Raji (cell line): ENCODE data around the gene NUP50.

Source experiments
- POLR2A ChIP-seq: IDR thresholded peaks from 2 replicates; pipeline ENCODE4 v1.6.1; 2011; ENCODE audit warnings: low read depth, low read length, control low read depth; ENCODE audit not compliant: insufficient read depth

Gene NUP50

DNA sequence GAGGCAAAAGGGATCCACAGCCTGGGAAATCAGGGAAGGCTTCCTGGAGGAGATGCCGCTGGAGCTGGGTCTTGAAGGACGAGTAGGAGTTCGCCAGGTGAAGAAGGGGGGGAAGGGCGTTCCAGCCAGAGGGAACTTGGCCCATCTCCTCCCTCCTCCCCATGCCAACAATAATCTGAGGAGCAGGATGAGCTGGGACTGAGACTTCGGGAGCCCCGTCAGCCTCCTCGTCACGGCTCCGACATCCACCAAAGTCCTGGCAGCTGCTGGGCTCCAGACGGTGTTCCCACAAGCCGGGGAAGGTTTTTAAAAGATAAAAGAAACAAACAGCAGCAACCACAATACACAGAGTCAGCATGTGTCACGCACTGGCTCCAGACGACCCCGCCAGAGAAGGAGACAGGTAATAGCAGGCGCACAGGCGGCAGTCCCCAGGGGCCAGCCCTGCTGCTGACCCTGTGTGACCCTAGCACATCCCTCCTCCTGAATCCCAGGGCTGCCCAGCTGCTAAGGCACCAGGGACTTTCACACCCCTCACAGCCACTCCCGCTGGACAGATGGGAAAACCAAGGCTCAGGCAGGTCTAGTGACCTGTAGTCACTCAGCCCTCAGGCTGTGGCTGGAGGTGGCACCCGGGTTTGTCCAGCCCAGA, 37.3 kb downstream of the NUP50 start:
- no peak for TF ChIP-seq POLR2A

DNA sequence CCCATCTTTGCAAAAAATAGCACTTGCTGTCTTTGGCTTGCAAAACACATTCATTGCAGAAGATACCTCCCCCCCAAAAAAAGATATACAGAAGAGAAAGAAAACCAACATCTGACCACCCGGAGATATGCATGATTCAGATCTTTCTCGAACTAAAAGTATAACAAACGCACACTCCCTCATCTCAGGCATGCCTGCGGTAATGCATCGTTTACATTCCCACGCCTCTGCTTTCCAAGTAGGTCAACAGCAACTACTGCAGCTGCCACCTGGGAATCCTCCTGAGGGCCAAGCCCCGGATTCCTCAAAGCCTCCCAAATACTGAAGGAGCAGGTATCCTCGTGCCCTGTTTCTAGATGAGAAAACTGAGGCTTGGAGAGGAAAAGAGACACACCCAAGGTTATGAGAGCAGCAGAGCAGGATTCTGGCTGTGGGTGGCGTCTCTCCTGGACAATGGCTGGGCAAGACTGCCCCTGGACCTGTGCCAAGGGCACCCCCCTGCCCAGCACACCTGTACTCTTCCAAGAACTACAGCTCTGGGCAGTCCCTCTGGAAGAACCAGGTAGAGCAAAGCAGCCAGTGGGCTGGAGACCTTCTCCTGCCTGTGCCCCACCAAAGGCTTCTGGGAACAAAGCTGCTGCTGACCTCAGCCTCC, 38.1 kb downstream of the NUP50 start:
- no peak for TF ChIP-seq POLR2A

DNA sequence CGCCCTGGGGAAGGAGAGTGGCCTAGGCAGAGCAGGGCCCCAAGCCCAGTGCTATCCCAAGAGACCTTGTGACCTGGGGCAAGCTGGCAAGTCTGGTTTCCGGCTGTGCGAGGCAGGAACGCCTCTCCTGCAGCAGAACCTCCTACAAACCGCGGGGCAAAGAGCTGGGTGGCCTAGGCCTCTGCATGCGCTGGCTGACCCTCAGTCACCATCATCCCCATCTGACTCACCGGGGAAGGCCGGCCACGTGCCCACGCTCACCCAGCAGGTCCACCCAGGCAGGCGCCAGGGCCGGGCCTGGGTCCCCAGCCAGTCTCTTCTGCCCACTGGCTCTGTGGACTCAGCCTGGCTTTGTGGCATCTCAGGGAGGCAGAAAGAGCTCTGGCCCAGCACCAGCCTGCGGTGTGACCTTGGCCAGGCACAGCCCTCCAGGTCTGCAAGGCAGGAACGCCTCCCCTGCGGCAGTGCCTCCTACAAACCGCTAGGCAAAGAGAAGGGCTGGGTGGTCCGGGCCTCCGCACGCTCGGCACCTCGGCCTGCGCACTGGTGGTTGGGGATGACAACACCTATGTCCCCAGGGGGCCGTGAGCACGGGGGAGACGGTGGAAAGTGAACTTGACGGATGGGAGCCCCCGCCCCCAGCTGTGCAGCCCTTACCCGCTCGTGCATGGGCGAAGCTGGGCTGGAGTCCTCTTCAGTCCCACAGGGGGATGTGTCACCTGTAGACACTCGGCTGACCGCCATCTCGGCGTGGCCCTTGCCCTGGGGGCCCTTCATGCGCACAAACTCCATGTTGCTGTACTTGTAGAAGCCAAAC, 38.8 kb downstream of the NUP50 start:
- TF ChIP-seq POLR2A, result no peak

DNA sequence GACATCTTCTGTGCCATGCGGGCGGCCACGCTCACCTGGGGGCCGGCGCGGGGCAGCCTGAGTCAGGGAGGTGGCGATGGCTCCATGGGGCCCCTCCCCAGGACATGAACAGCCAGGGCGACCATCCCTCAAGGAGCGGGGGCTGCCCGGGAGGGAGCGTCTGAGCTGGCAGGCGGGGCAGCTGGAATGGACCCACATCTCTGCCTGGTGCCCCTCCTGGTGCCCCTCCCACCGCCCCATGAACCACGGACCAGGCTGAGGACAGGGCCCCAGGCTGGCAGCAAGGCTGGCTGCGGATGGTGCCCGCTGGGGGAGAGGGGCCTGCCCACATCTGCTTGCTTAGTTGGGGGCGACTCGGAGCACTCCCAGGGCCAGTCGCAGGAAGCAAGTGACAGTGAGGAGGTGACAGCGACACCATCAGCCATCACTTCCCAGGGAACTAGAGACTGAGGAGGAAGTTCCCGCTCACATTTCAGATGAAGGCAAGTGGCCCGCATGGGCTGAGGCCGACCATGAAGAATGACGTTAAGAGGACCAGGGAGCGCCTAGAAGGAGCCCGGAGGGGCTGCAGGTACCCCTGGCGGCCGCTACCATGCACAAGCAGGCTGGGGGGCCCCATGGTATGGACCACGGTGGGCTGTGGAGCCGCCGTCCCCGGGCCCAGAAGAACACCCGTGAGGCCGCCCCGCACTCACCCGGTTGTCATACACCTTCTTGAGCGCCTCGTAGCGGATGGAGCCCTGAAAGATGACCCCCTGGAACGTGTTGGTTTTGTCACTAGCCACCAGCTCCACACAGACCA, 39.6 kb downstream of the NUP50 start:
- TF ChIP-seq POLR2A, result no peak

DNA sequence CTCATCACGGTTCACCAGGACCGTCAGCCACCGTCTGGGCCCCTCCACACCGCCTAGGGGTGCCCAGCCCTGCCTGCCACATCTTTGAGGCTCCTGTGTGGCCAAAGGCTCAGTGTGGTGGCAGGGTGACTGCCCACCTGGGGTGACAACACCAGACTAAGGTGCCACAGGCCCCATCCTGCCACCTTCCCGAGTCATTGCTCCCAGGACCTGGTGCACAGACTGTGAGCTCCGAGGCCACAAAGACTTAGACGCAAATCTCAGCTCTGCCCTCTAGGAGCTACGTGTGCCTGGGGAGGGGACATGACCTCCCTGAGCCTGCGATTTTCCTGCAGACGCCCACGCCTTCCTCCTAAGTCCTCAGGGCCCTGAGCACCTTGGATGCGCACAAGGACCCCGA, 40.5 kb downstream of the NUP50 start:
- TF ChIP-seq POLR2A, result no peak

DNA sequence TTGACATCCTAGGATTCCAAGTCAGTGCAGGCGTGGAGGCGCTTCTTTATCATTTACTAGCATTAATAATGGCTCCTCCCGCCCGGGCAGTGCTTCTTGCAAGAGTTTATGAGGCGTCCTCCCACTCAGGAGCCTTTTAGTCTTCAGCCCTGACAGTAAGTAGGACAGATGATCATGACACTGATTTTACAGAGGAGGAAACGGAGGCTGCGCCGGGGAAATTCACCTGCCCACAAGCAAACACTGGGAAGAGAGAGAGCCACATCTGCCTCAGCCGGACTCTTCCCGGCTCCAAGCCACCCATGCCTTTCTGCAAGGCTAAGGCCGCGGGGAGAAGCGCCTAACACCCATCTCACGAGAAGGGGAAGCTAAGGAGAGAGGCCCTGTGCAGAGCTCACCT, 41.1 kb downstream of the NUP50 start:
- TF ChIP-seq POLR2A, result no peak

DNA sequence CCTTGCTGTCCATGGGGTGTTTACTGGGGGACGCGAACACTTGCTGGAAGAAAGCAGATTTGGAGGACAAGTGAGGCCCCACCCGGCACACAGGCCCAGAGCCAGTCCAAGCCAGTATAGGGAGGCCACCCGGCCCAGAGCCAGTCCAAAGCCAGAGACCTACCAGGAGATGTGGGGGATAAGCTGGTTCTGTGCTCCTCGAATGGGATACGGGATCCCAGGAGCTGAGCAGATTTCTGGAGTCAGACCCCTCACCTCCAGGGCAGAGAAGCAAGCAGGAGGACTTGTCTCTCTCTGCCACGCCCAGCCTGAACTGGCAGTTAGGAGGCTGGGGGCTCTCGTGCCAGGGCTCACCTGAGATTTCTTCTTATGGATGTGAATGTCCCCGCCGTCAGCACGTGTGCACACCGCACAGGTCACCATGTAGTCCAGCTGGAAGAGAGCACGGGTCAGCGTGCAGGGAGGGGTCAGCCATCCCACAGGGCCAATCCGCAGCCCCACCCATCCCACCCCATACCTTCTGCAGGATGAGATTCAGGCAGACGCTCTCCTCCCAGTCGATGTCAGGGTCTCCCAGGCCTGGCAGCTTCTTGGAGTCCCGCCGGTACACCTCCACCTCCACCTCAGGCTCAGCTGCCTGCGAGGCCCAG, 41.7 kb downstream of the NUP50 start:
- TF ChIP-seq POLR2A, result no peak

DNA sequence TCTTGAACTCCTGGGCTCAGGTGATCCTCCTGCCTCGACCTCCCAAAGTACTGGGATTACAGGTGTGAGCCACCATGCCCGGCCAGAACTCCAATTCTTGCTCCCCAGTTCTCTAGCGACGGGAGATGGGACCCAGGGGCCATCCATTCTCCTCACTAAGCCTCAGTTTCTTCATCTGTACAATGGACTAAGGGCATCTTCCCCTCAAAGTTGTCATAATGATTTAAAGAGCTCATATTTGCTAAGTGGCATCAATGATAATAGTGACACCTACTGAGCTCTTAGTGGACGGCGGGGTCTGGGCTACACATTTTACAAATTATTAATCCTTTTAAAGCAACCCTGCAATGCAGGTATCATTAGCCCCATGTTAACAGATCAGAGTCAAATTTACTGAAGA, 42.5 kb downstream of the NUP50 start:
- no peak for TF ChIP-seq POLR2A

DNA sequence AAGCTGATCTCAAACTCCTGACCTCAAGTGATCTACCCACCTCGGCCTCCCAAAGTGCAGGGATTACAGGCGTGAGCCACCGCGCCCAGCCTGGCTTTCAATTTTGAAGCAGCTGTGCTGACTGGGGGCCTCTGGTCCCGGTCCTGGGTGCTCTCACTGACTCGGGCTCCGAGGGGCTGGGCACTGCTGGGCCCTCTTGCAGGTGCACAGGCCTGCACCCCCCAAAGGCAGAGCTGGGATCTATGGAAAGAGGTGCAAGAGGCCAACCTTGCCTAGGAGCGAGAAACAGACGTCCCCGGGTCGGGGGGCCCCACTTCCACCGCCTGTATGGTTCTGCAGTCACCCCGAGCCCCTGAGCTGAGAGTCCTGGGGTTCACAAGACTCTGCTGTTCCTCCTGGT, 43.8 kb downstream of the NUP50 start:
- no peak for TF ChIP-seq POLR2A

DNA sequence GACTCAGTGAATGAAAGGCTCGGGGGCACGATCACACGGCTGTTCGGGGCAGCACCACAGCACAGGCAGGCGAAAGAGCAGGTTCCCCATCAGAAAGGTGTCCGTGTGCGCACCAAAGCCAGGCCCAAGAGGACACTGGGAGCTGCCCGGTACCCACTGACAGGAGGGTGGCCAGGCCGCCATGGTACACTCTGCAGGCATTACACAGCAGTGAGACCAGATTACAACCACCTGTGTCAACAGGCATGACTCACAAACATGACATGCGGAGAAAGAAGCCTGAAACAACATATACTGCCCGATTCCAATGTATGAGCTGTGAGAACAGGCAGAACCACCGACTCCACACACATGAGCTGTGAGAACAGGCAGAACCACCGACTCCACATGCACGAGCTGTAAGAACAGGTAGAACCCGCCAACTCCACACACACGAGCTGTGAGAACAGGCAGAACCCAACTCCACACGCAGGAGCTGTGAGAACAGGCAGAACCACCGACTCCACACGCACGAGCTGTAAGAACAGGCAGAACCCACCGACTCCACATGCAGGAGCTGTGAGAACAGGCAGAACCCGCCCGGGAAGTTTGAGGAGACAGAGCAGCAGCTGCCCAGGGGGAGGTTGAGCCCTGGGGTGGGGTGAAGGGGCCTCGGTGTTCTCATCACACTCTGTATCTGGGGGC, 44.4 kb downstream of the NUP50 start:
- TF ChIP-seq POLR2A, result no peak

DNA sequence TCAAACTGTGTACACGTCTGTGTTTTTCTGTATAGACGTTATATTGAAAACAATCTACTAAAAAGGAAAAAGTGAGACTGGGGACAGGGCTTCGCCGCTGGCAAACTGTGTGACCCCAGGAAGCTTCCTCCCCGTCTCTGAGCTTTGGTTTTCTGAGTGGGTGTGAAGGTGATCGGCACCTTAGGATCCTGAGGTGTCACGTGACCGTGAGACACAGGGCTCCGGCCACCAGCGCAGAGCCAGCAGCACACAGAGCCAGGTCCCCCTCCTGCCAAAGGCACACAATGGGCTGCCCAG, 44.9 kb downstream of the NUP50 start:
- no peak for TF ChIP-seq POLR2A

DNA sequence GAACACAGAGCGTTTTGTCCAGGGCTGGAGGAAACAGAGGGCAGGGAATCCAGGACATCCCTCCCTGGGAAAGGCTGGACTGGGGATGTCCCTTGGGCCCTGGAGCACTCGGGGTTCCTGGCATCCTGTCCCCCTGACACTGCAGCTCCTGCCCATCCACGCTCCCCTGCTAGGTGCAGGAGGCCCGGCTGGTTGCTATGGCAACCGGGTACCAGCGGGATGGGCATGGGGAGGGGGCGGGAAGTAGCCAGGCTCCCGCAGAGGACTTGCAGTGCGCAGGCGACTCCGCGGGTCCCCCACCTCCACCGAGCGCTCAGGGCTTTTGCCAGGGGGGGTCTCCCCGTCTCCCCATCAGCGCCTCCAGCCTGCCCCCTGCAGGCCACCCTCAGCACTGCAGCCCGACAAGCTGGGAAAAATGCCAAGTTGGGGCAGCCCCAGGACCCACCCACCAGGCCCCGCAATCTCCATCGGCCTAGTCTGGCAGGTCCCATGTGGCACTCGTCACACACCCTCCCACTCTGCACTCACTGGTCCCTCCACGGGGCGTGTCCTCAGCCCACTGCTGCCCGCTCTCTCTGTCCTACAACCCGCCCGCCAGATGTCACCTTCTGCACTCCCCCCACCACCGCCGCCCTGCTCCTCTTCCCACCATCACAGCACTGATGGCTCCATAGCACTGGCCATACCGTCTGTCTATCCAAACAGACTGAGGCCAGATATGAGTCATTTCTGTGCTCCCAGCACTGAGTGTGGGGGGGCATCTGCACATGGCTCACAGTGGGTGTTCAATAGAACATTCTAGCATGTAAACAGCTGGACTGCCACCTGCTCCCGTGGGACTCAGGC, 45.5 kb downstream of the NUP50 start:
- no peak for TF ChIP-seq POLR2A

DNA sequence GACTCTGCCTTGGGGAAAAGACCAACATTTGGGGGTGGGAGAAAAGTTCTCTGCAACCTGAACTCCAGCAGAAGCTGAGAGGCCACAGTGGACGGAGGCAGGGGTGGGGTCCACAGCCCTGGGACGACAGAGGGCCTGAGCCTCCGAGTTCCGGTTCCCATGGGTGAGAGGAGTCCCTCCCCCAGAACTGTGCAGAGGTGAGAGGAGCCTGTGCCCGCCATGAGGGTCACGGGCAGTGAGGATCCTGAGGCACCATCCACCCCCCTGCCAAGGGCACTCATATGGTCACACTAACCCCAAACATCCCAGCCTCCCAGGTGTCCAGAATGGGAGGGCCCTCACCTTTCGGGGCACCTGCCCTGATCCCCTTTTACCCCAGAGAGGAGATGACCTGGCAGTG, 46.4 kb downstream of the NUP50 start:
- no peak for TF ChIP-seq POLR2A

DNA sequence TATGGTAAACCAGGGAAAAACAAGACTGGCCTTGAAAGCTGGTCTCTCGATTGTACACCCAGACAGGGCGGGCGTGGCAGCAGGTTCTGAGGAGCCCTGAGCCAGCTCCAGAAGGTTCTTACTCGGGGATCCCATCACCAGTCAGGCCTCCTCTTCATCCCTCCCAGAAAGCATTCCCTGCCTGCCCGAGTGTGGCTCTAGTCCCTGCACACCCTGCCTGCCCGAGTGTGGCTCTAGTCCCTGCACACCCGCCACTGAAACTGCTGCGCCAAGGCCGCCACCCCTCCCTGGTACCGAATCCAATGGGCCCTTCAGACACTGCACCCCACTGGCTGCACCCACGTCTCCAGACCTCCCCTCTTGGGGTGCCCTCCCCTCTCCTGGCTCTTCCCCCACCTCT, 46.9 kb downstream of the NUP50 start:
- TF ChIP-seq POLR2A, result no peak

DNA sequence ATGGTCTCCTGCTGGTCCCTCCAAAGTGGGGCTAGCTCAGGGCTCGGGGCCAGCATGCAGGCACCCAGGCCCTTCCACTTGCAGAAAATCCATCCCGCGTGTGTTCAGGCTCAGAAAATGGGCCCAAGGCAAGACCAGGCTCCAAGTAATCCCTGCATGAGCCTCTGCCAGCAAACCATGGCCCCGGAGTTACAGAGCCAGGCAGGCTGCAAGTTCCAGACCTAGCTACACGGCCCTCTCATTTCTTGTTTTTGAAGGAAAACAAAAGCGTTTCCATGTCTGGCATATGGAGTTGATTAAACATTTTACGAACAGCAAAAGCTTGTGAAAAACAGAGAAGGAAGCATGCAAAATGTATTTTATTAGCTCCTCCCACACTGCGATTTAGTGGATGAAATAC, 47.3 kb downstream of the NUP50 start:
- TF ChIP-seq POLR2A, result no peak
